Left lung (tissue), 10 donors: ENCODE measurements around the gene MATK. TPM values are rescaled to one million over a fixed set of nuclear protein-coding genes. Genes with fewer than 3 reads are reported as not detected.

Source experiments
- ATAC-seq: fragments of 200-7000 bp; cut with Tn5 transposase; one replicate; pipeline ENCODE4 v1.9.1; 2020; ENCODE audit warnings: moderate library complexity
- DNase-seq, 4 donors: peaks; one replicate each; pipeline ENCODE4 v3.0.0-alpha.2; 2013 to 2020
- H3K27ac ChIP-seq, 2 donors: fragments of 200-600 bp; sonication (generic) in 1 of 2; one replicate each; pipeline versions ENCODE4 v1.5.0 to v1.8.0; 2020 to 2021
- H3K27me3 ChIP-seq, 2 donors: fragments of 200-600 bp; sonication (generic) in 1 of 2; one replicate each; pipeline versions ENCODE4 v1.5.0 to v1.8.0; 2020 to 2021
- H3K36me3 ChIP-seq, 2 donors: fragments of 200-600 bp; sonication (generic) in 1 of 2; one replicate each; pipeline versions ENCODE4 v1.5.0 to v1.8.0; 2020 to 2021
- H3K4me1 ChIP-seq, 2 donors: fragments of 200-600 bp; one replicate each; pipeline ENCODE4 v1.8.0; 2021
- H3K4me3 ChIP-seq, 2 donors: fragments of 200-600 bp; sonication (generic) in 1 of 2; one replicate each; pipeline versions ENCODE4 v1.5.0 to v1.8.0; 2020 to 2021; ENCODE audit warnings: mild to moderate bottlenecking in 1 of 2
- H3K9me3 ChIP-seq, 2 donors: fragments of 200-600 bp; sonication (generic) in 1 of 2; one replicate each; pipeline versions ENCODE4 v1.5.0 to v1.8.0; 2020 to 2021
- intact Hi-C, 2 donors: fragments of 100-400 bp; cut with DNase I; formaldehyde crosslinking; loops; one replicate each; pipeline versions ENCODE4 v1.11.2 to v1.14.2; 2022
- polyA plus RNA-seq, 6 donors: library from polyadenylated mRNA; unstranded; fragments of 120-200 nt; gene quantifications; one replicate each; pipeline ENCODE4 v1.2.1, GENCODE V29; 2013; ENCODE audit not compliant: insufficient read length in 6 of 6
- total RNA-seq, 2 donors: library from RNA; stranded (reverse); fragmentation: NEBNext Ultra II Directional; extraction: Animal tissue kit (Norgen Biotek cat#: 25700); gene quantifications; one replicate each; pipeline ENCODE4 v1.2.1, GENCODE V29; 2021
- TF ChIP-seq, protein P1 (sequence below), 2 donors: fragments of 200-600 bp; sonication (generic) in 1 of 2; IDR thresholded peaks; one replicate each; pipeline versions ENCODE4 v1.5.0 to v1.8.0; 2021; ENCODE audit warnings: antibody characterized with exemption in 2 of 2
- donor health status: DM: no; HTN: yes; CAD: no.
- donor health status: DM: no; HTN: no; CAD: no.

The MATK gene
- total and polyA plus RNA-seq, 8 donors: 1.1 to 9.1 (median 1.9) TPM

GRCh38 chr19:3751236-3751635 is 34.9 kb downstream of the MATK start:
- no peak overlapping the region for H3K4me3 ChIP-seq
- H3K9me3 ChIP-seq: no peaks in the 10 kb centered on the region
- H3K27ac ChIP-seq: no peak overlapping the region
- H3K27me3 ChIP-seq: no peaks in the 10 kb centered on the region
- no peak for ATAC-seq
- intact Hi-C loops: no loop called here
- peaks cover 0 to 58% of the 10 kb centered on the region in 2 donors for H3K36me3 ChIP-seq
- TF ChIP-seq, protein P1, sequence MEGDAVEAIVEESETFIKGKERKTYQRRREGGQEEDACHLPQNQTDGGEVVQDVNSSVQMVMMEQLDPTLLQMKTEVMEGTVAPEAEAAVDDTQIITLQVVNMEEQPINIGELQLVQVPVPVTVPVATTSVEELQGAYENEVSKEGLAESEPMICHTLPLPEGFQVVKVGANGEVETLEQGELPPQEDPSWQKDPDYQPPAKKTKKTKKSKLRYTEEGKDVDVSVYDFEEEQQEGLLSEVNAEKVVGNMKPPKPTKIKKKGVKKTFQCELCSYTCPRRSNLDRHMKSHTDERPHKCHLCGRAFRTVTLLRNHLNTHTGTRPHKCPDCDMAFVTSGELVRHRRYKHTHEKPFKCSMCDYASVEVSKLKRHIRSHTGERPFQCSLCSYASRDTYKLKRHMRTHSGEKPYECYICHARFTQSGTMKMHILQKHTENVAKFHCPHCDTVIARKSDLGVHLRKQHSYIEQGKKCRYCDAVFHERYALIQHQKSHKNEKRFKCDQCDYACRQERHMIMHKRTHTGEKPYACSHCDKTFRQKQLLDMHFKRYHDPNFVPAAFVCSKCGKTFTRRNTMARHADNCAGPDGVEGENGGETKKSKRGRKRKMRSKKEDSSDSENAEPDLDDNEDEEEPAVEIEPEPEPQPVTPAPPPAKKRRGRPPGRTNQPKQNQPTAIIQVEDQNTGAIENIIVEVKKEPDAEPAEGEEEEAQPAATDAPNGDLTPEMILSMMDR (IDR thresholded peaks at IDR 0.05): no peak
- DNase-seq: peak in 1 of 4 donors; percentile 76
- no peaks in the 10 kb centered on the region for H3K4me1 ChIP-seq

GRCh38 chr19:3750211-3750610 is 36.0 kb downstream of the MATK start:
- Histone ChIP-seq H3K27me3 (no peaks in the 10 kb centered on the region), H3K27ac (no peak overlapping the region), H3K4me1 (no peaks in the 10 kb centered on the region), H3K4me3 (no peak overlapping the region), H3K9me3 (no peaks in the 10 kb centered on the region), H3K36me3 (peaks cover 0 to 58% of the 10 kb centered on the region in 2 donors)
- TF ChIP-seq, protein P1 (IDR thresholded peaks at IDR 0.05): no peak
- no peak for DNase-seq
- intact Hi-C loops: no loop called here
- ATAC-seq: no peak

DNA sequence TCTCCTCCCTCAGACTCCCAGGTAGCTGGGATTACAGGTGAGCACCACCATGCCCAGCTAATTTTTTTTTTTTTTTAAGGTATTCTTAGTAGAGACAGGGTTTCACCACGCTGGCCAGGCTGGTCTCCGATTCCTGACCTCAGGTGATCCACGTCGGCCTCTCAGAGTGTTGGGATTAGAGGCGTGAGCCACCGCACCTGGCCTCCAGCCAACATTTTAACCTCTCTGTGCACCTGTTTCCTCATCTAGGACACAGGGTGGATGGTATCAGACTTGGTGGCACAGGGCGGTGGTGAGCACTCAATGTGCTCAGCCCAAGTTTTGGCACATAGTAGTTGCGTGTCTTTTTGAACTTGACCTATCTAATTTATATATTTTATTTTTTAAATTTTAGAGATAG is 37.2 kb downstream of the MATK start:
- no peak overlapping the region for H3K4me3 ChIP-seq
- ATAC-seq (peak; percentile 14), DNase-seq (peak in 1 of 4 donors; percentile 50)
- intact Hi-C loops: no loop called here
- peaks cover 0 to 52% of the 10 kb centered on the region in 2 donors for H3K36me3 ChIP-seq
- no peaks in the 10 kb centered on the region for H3K9me3 ChIP-seq
- H3K27ac ChIP-seq: no peak overlapping the region
- no peaks in the 10 kb centered on the region for H3K4me1 ChIP-seq
- H3K27me3 ChIP-seq: no peaks in the 10 kb centered on the region
- TF ChIP-seq, protein P1 (IDR thresholded peaks at IDR 0.05): no peak

DNA sequence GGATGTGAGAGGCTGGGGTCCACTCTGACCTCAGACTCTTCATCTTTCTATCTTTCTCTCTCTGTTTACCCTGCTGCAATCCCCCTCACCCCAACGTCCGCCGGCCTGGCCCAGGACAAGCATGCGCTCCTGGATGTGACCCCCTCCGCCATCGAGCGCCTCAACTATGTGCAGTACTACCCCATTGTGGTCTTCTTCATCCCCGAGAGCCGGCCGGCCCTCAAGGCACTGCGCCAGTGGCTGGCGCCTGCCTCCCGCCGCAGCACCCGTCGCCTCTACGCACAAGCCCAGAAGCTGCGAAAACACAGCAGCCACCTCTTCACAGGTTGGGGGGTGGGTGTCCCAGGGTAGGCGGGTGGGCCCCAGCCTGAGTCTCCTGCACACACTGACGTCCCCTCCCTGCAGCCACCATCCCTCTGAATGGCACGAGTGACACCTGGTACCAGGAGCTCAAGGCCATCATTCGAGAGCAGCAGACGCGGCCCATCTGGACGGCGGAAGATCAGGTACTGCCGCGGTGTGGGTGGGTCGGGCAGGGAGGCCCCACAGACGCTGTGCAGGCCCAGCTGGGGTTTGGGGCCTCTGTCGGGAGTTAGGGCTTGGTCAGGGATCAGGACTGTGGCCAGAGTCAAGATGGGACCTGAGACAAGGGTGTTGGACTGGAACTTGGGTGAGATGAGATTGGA is 39.7 kb downstream of the MATK start:
- H3K9me3 ChIP-seq: no peaks in the 10 kb centered on the region
- H3K4me3 ChIP-seq: no peak overlapping the region
- H3K36me3 ChIP-seq: peaks cover 0 to 28% of the 10 kb centered on the region in 2 donors
- intact Hi-C loops: no loop called here
- DNase-seq (peak in 1 of 4 donors; percentile 81), ATAC-seq (no peak)
- H3K27ac ChIP-seq: no peak overlapping the region
- TF ChIP-seq, protein P1 (IDR thresholded peaks at IDR 0.05): no peak
- no peaks in the 10 kb centered on the region for H3K4me1 ChIP-seq
- no peaks in the 10 kb centered on the region for H3K27me3 ChIP-seq

GRCh38 chr19:3745363-3746045 is 40.7 kb downstream of the MATK start:
- ATAC-seq (no peak), DNase-seq (no peak)
- intact Hi-C loops: no loop called here
- H3K4me3 ChIP-seq: no peak overlapping the region
- TF ChIP-seq, protein P1 (IDR thresholded peaks at IDR 0.05): no peak
- no peaks in the 10 kb centered on the region for H3K27me3 ChIP-seq
- no peak overlapping the region for H3K27ac ChIP-seq
- no peaks in the 10 kb centered on the region for H3K9me3 ChIP-seq
- peaks cover 0 to 19% of the 10 kb centered on the region in 2 donors for H3K36me3 ChIP-seq
- no peaks in the 10 kb centered on the region for H3K4me1 ChIP-seq
